Transverse colon (tissue), 4 donors: Measurements from ENCODE around the gene MTHFD1L.

ENCODE experiments used
- POLR2AphosphoS5 ChIP-seq, 3 donors: sonication (generic); formaldehyde crosslinking; IDR thresholded peaks; one replicate each; pipeline ENCODE4 v1.6.1; 2016; ENCODE audit warnings: antibody characterized with exemption in 3 of 3
- TF ChIP-seq, protein P1 (sequence below), 5 experiments: fragments of 200-600 bp in 3 of 5; fragments of 450-650 bp in 2 of 5; sonication (generic) in 3 of 5; IDR thresholded peaks; 1 replicate in 2 of 5; 2 replicates in 3 of 5; pipeline ENCODE4 v1.5.1; 2016 to 2017; ENCODE audit warnings: antibody characterized with exemption in 5 of 5, inconsistent platforms in 3 of 5, mild to moderate bottlenecking in 2 of 5, moderate library complexity in 1 of 5

DNA sequence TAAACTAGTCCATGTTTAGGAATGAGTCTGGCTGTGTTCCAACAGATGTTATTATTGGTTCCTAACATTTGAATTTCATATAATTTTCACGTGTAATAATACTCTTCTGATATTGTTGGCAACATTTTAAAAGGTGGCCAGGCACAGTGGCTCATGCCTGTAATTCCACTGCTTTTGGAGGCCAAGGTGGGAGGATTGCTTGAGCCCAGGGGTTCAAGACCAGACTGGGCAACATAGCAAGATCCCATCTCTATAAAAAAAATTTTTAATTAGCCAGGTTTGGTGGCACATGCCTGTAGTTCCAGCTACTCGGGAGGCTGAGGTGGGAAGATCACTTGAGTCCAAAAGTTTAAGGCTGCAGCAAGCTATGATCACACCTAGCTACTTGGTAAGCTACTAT lies 116.2 kb downstream of the MTHFD1L start:
- TF ChIP-seq, protein P1, sequence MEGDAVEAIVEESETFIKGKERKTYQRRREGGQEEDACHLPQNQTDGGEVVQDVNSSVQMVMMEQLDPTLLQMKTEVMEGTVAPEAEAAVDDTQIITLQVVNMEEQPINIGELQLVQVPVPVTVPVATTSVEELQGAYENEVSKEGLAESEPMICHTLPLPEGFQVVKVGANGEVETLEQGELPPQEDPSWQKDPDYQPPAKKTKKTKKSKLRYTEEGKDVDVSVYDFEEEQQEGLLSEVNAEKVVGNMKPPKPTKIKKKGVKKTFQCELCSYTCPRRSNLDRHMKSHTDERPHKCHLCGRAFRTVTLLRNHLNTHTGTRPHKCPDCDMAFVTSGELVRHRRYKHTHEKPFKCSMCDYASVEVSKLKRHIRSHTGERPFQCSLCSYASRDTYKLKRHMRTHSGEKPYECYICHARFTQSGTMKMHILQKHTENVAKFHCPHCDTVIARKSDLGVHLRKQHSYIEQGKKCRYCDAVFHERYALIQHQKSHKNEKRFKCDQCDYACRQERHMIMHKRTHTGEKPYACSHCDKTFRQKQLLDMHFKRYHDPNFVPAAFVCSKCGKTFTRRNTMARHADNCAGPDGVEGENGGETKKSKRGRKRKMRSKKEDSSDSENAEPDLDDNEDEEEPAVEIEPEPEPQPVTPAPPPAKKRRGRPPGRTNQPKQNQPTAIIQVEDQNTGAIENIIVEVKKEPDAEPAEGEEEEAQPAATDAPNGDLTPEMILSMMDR (IDR thresholded peaks at IDR 0.05), result no peak
- TF ChIP-seq POLR2AphosphoS5 (IDR thresholded peaks at IDR 0.05), result no peak
